Ectodermal cell (in vitro differentiated cells): ENCODE results near the gene LRBA.

Experiments
- H3K27ac ChIP-seq: 2 replicates; pipeline ENCODE4 v1.7.0; 2013; ENCODE audit warnings: mild to moderate bottlenecking, low read depth, low read length; ENCODE audit not compliant: insufficient read depth, poor library complexity, severe bottlenecking
- H3K27me3 ChIP-seq: 2 replicates; pipeline ENCODE4 v1.7.0; 2013; ENCODE audit warnings: mild to moderate bottlenecking, low read length; ENCODE audit not compliant: insufficient read depth, control insufficient read depth, poor library complexity, severe bottlenecking
- H3K36me3 ChIP-seq: one replicate; pipeline ENCODE4 v1.7.0; 2013; ENCODE audit warnings: low read length; ENCODE audit not compliant: control insufficient read depth, insufficient read depth
- H3K4me1 ChIP-seq: one replicate; pipeline ENCODE4 v1.7.0; 2013; ENCODE audit warnings: low read length; ENCODE audit not compliant: control insufficient read depth, insufficient read depth
- H3K4me3 ChIP-seq: 2 replicates; pipeline ENCODE4 v1.7.0; 2013; ENCODE audit warnings: low read depth, low read length, control low read depth; ENCODE audit not compliant: insufficient read depth
- H3K9me3 ChIP-seq: 2 replicates; pipeline ENCODE4 v1.7.0; 2013; ENCODE audit warnings: mild to moderate bottlenecking, low read length, moderate library complexity; ENCODE audit not compliant: control insufficient read depth
- WGBS, 2 experiments: methylation state at CpG; one replicate each; pipeline ENCODE4 v1.1.7; 2013; ENCODE audit warnings: missing lambda C conversion rate in 2 of 2; 5-methylcytosine and 5-hydroxymethylcytosine counted together

LRBA gene

DNA sequence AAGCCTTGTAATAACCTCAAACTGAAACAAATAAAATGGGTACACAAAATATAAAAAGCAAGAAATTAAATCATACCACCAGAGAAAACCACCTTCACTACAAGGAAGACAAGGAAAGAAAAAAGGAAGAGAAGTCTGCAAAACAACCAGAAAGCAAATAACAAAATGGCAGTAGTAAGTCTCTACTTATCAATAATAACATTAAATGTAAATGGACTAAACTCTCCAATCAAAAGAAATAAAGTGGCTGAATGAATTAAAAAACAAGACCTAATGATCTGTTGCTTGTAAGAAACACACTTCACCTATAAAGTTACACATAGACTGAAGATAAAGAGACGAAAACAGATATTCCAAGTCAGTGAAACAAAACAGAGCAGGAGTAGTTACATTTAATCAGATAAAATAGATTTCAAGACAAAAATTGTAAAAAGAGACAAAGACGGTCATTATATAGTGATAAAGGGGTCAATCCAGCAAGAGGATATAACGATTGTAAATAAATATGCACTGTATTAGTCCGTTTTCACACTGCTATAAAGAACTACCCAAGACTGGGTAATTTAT lies 289.0 kb downstream of the LRBA start:
- 75 to 96% methylated on average over 3 to 4 of the region's 4 CpGs for WGBS, 2 experiments
- Histone ChIP-seq H3K9me3 (no peaks in the 10 kb centered on the region), H3K4me3 (no peak overlapping the region), H3K4me1 (no peaks in the 10 kb centered on the region), H3K36me3 (no peaks in the 10 kb centered on the region), H3K27ac (no peak overlapping the region), H3K27me3 (no peaks in the 10 kb centered on the region)

DNA sequence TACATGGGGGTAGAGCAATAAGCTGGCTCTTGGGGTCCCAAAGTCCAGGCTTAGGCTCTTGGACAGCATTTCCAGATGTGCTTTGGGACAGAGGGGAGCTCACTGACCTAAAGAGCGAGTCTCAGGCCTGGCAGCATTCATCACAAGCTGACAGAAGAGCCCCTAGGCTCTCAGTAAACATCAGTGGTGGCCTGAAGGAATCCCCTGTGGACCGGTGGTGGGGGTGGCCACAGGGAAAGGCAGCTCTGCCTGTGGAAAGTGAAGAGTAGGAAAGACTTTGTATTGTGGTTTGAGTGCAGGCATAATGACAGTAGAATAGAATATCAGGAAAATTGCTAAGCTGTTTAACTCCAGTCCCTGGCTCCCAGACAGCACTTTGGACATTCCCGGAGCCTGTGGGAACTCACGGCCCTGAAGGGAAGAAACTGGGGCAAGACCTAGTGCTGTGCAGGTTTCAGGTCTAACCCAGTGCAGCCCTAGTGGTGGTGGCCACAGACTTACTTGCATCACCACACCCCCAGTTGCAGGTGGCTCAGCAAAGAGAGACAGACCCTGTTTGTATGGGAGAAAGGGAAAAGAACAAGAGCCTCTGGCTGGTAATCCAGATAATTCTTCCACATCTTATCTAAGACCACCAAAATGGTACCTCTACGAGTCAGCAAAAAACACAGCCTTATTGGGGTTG lies 291.2 kb downstream of the LRBA start:
- H3K4me1 ChIP-seq = no peaks in the 10 kb centered on the region
- H3K27me3 ChIP-seq = no peaks in the 10 kb centered on the region
- no peak overlapping the region for H3K4me3 ChIP-seq
- WGBS, 2 experiments = 94 to 96% methylated on average over 5 of the region's 5 CpGs
- no peaks in the 10 kb centered on the region for H3K9me3 ChIP-seq
- H3K36me3 ChIP-seq = no peaks in the 10 kb centered on the region
- no peak overlapping the region for H3K27ac ChIP-seq

DNA sequence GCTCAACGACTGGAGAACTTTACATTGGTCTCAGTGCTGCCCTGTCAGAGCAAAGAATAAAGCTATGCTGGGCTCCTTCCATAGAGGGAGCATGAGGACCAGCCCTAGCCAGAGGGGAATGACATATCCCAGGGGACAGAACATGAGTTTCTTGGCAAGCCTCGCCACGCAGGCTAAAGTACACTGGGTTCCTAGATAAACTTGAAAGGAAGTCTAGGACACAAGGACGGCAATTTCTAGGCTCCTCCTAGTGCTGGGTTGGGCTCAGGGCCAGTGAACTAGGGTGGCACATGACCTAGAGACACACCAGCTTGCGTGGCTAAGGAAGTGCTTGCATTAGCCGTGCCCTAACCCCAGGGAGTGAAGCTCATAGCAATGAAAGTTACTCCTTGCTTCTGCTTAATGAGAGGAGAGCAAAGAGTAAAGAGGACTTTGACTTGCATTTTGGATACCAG lies 292.1 kb downstream of the LRBA start:
- no peaks in the 10 kb centered on the region for H3K4me1 ChIP-seq
- H3K27ac ChIP-seq = no peak overlapping the region
- no peaks in the 10 kb centered on the region for H3K27me3 ChIP-seq
- H3K4me3 ChIP-seq = no peak overlapping the region
- H3K36me3 ChIP-seq = no peaks in the 10 kb centered on the region
- 75% methylated on average over 6 of the region's 6 CpGs for WGBS, 2 experiments
- no peaks in the 10 kb centered on the region for H3K9me3 ChIP-seq

DNA sequence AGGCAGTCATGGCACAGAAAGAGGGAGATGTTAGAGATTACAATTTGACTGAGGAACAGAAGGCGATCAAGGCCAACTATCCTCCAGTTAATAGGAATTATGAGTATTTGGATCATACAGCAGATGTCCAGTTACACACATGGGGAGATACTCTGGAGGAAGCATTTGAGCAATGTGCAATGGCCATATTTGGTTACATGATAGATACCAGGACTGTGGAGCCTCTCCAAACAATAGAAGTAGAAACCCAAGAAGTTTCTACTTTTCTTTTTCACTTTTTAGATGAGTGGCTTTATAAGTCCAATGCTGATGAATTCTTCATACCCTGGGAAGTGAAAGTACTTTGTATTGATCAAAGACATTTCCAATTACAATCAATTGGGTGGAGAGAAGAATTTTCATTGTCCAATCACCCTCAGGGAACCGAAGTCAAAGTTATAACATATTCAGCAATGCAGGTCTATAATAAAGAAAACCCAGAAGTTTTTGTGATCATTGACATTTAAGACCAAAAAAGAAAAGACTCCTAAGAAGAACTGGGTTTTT lies 294.0 kb downstream of the LRBA start:
- no peaks in the 10 kb centered on the region for H3K36me3 ChIP-seq
- H3K27ac ChIP-seq = no peak overlapping the region
- no peaks in the 10 kb centered on the region for H3K4me1 ChIP-seq
- H3K9me3 ChIP-seq = no peaks in the 10 kb centered on the region
- WGBS, 2 experiments = 95 to 100% methylated on average over 1 to 2 of the region's 2 CpGs
- H3K27me3 ChIP-seq = no peaks in the 10 kb centered on the region
- no peak overlapping the region for H3K4me3 ChIP-seq

DNA sequence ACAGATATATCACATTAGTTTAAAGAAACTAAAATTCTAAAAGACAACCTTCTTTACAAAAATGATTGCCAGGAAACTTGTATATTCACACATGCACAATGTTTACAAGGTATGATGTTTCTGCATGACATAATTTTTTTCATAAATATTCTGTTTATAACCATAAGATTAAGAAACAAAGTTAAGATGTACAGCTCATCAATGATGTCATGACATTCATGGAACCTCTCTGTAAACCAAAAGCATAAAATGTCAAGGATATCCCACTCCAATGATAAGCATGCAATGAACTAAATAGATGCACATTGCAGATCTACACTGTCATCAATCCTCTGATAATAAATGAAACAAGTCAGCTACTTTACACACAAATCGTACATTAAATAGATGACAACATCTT lies 297.1 kb downstream of the LRBA start:
- WGBS, 2 experiments = no CpG with 5 or more reads among the region's 1 CpG
- Histone ChIP-seq H3K36me3 (no peaks in the 10 kb centered on the region), H3K9me3 (no peaks in the 10 kb centered on the region), H3K4me1 (no peaks in the 10 kb centered on the region), H3K27ac (no peak overlapping the region), H3K27me3 (no peaks in the 10 kb centered on the region), H3K4me3 (no peak overlapping the region)

DNA sequence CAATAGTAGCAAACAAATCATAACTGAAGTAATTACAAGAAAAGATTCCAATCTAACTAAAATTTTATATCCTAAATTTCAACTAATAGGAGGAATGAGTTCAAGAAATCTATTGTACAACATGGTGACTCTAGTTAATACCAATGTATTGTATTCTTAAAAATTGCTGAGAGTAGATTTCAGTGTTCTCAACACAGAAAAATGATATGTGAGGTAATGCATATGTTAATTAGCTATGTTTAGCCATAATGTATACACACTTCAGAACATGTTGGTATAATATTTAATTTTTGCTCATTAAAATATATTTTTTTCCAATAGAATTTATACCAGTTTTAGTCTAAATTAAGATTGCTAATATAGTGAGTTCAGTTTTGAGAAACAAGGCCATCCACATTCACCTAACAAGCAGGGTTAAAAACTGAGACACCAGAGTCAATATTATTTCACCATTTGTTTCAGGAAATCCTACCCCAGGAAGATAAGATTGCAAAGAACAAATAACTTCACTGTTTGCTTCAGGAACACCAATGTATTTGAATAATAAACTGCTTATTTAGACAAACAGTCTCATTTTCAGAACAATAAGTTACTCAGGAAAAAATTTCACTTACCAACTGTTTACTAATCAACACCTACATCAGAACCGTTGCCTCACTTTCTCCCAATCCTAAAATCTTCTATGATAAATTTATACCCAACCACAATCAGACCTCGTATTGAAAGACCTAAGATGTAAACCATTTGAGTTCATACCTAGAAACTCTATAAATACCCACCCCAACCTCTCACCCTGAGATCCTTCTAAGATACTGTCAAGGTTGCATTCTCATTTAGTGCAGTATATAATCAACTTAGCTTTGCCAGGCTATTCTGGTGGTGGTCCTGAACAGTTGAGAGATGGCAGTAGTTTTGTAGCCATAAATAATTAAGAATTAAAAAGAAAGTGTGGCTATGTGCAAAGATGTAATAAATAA lies 300.3 kb downstream of the LRBA start:
- 90 to 92% methylated on average over 2 of the region's 2 CpGs for WGBS, 2 experiments
- Histone ChIP-seq H3K27ac (no peak overlapping the region), H3K4me3 (no peak overlapping the region), H3K27me3 (no peaks in the 10 kb centered on the region), H3K4me1 (no peaks in the 10 kb centered on the region), H3K36me3 (no peaks in the 10 kb centered on the region), H3K9me3 (no peaks in the 10 kb centered on the region)

DNA sequence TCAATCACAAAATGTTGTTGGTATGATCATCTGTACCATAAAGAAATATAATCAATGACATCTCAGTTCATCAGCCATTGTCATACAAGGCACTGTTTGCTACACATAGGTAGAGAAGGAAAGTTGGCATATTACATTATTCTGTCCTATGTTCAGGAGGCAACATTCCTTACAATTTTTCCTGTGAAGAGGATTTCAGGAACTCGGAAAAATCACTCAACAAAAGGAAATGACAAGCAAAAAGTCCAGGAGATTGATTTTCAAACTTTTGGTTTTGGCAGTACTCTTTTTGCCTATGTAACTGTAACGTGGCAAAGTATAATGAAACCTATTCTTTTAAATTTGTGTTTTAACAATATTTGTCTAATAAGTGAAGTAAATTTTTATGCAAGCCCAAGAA lies 301.8 kb downstream of the LRBA start:
- Histone ChIP-seq H3K9me3 (no peaks in the 10 kb centered on the region), H3K4me3 (no peak overlapping the region), H3K36me3 (no peaks in the 10 kb centered on the region), H3K27me3 (no peaks in the 10 kb centered on the region), H3K27ac (no peak overlapping the region), H3K4me1 (no peaks in the 10 kb centered on the region)
- 92 to 95% methylated on average over 2 of the region's 2 CpGs for WGBS, 2 experiments

DNA sequence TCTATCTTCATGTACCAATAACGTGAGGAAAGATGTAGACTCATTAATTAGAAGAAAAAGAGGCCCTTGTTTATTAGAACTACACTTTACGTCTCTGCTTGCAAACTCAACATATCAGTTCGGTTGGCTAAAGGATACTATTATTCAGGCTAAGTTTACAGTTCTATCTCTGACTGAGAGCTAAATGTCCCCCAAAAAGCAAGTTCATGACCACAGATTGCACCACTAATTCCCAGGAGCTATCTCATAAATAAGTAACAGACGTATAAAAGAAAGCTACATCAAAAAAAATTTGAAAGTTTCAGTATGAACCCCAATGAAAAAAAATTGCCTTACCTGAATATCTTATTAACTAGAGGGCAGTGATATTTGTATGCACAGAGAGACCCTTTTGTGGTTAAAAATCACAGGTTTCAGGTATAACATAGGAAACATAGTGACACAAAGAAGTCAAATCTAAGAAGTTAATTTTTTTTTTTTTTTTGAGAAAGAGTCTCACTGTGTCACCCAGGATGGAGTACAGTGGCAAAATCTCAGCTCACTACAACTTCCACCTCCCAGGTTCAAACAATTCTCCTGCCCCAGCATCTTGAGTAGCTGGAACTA lies 304.2 kb downstream of the LRBA start:
- no peak overlapping the region for H3K27ac ChIP-seq
- H3K27me3 ChIP-seq = no peaks in the 10 kb centered on the region
- WGBS, 2 experiments = 91 to 93% methylated on average over 4 of the region's 4 CpGs
- no peaks in the 10 kb centered on the region for H3K9me3 ChIP-seq
- H3K4me3 ChIP-seq = no peak overlapping the region
- no peaks in the 10 kb centered on the region for H3K4me1 ChIP-seq
- H3K36me3 ChIP-seq = no peaks in the 10 kb centered on the region

DNA sequence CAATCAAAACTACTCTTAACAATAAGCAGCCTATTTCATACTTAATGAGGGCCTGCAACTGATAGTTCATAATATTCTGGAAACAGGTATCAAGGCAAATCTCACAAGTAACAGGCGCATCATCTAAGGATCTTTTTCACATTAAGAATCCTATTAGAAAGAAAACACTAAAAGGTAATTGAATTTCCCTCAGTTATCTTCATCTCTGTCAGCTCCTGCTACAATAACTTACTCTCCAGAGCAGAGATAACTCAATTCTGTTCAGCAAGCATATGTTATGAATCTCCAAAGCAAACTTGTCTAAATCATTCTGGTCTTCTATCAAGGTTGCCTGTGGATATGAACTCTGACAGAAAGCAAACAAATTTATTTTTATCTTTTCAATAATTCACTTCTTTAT lies 307.1 kb downstream of the LRBA start:
- Histone ChIP-seq H3K27ac (no peak overlapping the region), H3K4me3 (no peak overlapping the region)
- 94 to 96% methylated on average over 1 of the region's 1 CpG for WGBS, 2 experiments

DNA sequence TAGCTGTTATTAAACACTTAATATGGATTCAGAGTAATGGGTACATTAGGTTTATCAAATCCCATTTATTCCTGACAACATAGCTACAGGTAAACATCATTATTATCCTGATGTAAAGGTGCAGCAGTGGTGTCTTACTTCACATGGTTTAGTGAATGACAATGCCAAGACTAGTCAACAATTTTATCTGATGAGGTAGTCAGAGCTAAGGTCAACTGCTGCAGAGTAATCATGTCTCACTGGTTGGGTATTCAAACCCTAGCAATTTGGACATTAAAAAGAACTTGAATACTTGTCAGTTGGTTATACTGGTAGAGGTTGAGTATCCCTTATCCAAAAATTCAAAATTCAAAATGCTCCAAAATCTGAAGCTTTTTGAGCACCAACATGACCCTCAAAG lies 315.5 kb downstream of the LRBA start:
- H3K4me3 ChIP-seq = no peak overlapping the region
- no peaks in the 10 kb centered on the region for H3K4me1 ChIP-seq

More for the DNA sequence above, 307.1 kb downstream of the LRBA start:
- Histone ChIP-seq H3K36me3 (no peaks in the 10 kb centered on the region), H3K9me3 (no peaks in the 10 kb centered on the region), H3K27me3 (no peaks in the 10 kb centered on the region), H3K4me1 (no peaks in the 10 kb centered on the region)

More for the DNA sequence above, 315.5 kb downstream of the LRBA start:
- H3K9me3 ChIP-seq = no peaks in the 10 kb centered on the region
- no peaks in the 10 kb centered on the region for H3K27me3 ChIP-seq
- no peak overlapping the region for H3K27ac ChIP-seq
- H3K36me3 ChIP-seq = no peaks in the 10 kb centered on the region
